Sigmoid colon (tissue), 4 donors: ENCODE data around the gene KEAP1.

ENCODE experiments used
- CTCF ChIP-seq, 4 experiments: fragments of 450-650 bp in 3 of 4; fragments of 200-600 bp in 1 of 4; IDR thresholded peaks; one replicate each; pipeline ENCODE4 v1.5.1; 2016 to 2019; ENCODE audit warnings: antibody characterized with exemption in 4 of 4, mild to moderate bottlenecking in 3 of 4, moderate library complexity in 2 of 4
- EP300 ChIP-seq, 4 donors: sonication (generic); formaldehyde crosslinking; IDR thresholded peaks; one replicate each; pipeline ENCODE4 v1.6.1; 2017; ENCODE audit warnings: antibody characterized with exemption in 4 of 4
- POLR2A ChIP-seq, 2 donors: fragments of 450-650 bp; IDR thresholded peaks; one replicate each; pipeline ENCODE4 v1.6.1; 2016; ENCODE audit warnings: antibody characterized with exemption in 2 of 2, mild to moderate bottlenecking in 2 of 2, moderate library complexity in 2 of 2
- POLR2AphosphoS5 ChIP-seq, 4 donors: sonication (generic); formaldehyde crosslinking; IDR thresholded peaks; one replicate each; pipeline ENCODE4 v1.6.1; 2017; ENCODE audit warnings: antibody characterized with exemption in 4 of 4

- no peak for TF ChIP-seq CTCF (IDR thresholded peaks at IDR 0.05)
- TF ChIP-seq EP300 (IDR thresholded peaks at IDR 0.05) = no peak
- no peak for TF ChIP-seq POLR2A (IDR thresholded peaks at IDR 0.05)
- no peak for TF ChIP-seq POLR2AphosphoS5 (IDR thresholded peaks at IDR 0.05)
These were observed 4.9 kb upstream of the KEAP1 start for GRCh38 chr19:10508036-10508435.
